ENCODE data around the gene C3orf80. TPM values are rescaled to one million over a fixed set of nuclear protein-coding genes. Genes with fewer than 3 reads are reported as not detected.

The C3orf80 gene
- polyA plus RNA-seq, 1 donor (not counting 4 experiments of a cell fraction or from before 2014, with no cell fraction given), result not detected

GRCh38 chr3:160265088-160265487 lies 39.9 kb downstream of the C3orf80 start:
- H3K9ac ChIP-seq (ENCODE audit: control insufficient read depth, extremely low read depth, insufficient read depth, low read length), result no peak overlapping the region
- H3K27ac ChIP-seq (ENCODE audit: control insufficient read depth, insufficient read depth, low read length), result no peak overlapping the region
- no peak overlapping the region for H3K4me2 ChIP-seq (ENCODE audit: control insufficient read depth, extremely low read depth, insufficient read depth, low read depth, low read length)
- H3K36me3 ChIP-seq (ENCODE audit: control insufficient read depth in 2 of 2, extremely low read depth in 1 of 2, insufficient read depth in 2 of 2, low read length in 2 of 2), result no peaks in the 10 kb centered on the region
- no peak for DNase-seq (ENCODE audit: low read depth, low spot score)
- H3K79me2 ChIP-seq (ENCODE audit: control insufficient read depth, insufficient read depth, low read length), result no peaks in the 10 kb centered on the region
- no peaks in the 10 kb centered on the region for H3K9me3 ChIP-seq (ENCODE audit: control insufficient read depth, low read depth, low read length)
- no peak overlapping the region for H3K4me3 ChIP-seq (ENCODE audit: control insufficient read depth in 2 of 3, extremely low read depth in 1 of 3, insufficient read depth in 2 of 3, low read depth in 1 of 3, low read length in 3 of 3)
- H3K4me1 ChIP-seq (ENCODE audit: control insufficient read depth, extremely low read depth, insufficient read depth, low read length), result no peaks in the 10 kb centered on the region
- no peak overlapping the region for H2AFZ ChIP-seq (ENCODE audit: control insufficient read depth, low read length)
- H4K20me1 ChIP-seq (ENCODE audit: control insufficient read depth, extremely low read depth, insufficient read depth, low read length), result no peaks in the 10 kb centered on the region
- dilution Hi-C loops (cut with MboI; ENCODE audit: extremely low pct_ligation_motif_present, low sequenced_read_pairs), result no loop called here
- H3K27me3 ChIP-seq (ENCODE audit: control insufficient read depth, extremely low read depth, insufficient read depth, low read length), result no peaks in the 10 kb centered on the region
- no peaks in the 10 kb centered on the region for H3K9me1 ChIP-seq (ENCODE audit: control insufficient read depth, extremely low read depth, insufficient read depth, low read length)
- FAIRE-seq, result no peak
- TF ChIP-seq CTCF (optimal IDR thresholded peaks at IDR 0.05 in 1 of 3, IDR thresholded peaks at IDR 0.05 in 1 of 3, conservative IDR thresholded peaks at IDR 0.05 in 1 of 3; ENCODE audit: extremely low read depth in 1 of 3, insufficient read depth in 2 of 3, low read length in 3 of 3), result no peak
- TF ChIP-seq EZH2 (IDR thresholded peaks at IDR 0.05; ENCODE audit: low read length), result no peak

Other genes with a start within 250 kb of the C3orf80 start
- 0.15 to 0.54 TPM (median 0.42 TPM) in 3 replicates for gene IL12A, start 236.6 kb upstream of the C3orf80 start, polyA plus RNA-seq
- gene IFT80, start 173.8 kb downstream of the C3orf80 start, polyA plus RNA-seq, result 11.2 to 23.6 TPM (median 12.3 TPM) in 3 replicates
- gene SMC4, start 174.2 kb downstream of the C3orf80 start, polyA plus RNA-seq, result 9.1 to 45.2 TPM (median 32.0 TPM) in 3 replicates
- gene TRIM59, start 224.4 kb downstream of the C3orf80 start, polyA plus RNA-seq, result 4.2 to 8.0 TPM (median 6.3 TPM) in 3 replicates